Retina (tissue), 1 donor: ENCODE results near the gene HS1BP3.

Experiments used
- DNase-seq: peaks from one replicate; pipeline ENCODE4 v3.0.0-alpha.2; 2016

The HS1BP3 gene

DNA sequence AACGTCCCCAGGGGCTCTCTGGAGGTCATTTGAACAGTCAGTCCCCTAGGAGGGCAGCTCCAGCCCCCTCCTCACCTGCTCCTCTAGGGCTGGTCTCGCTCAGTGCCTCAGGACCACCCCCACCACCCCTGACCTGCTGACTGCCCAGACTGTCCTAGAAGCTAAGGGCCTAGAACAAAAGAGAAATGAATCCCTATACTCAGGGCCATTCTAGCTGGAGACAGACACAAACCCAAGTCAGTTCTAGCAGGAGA, 83.0 kb downstream of the HS1BP3 start:
- DNase-seq = no peak
